ENCODE measurements around the gene CAPZB.

The CAPZB gene

DNA sequence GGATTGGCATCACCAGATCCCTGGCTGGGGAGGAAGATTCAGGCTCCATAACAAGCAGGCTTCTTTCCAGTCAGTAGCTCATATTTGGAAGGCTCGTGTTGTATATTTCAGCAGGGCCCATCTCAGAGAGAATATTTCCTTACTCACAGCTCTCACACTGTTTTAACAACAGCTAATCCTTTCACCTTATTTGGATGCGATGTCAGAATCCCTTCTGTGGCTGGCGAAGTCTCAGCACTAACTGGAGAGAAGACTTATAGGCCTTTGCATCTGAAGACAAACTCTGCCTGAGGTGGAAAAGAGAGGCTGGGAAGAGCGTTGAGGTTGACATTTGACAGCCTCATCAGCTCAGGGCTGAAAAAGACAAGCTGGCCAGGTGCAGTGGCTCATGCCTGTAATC lies 47.2 kb upstream of the CAPZB start:
- H3K27ac ChIP-seq (replicated peaks), result no peak overlapping the region
- H3K4me3 ChIP-seq (replicated peaks; ENCODE audit: insufficient read depth, low read length), result no peak overlapping the region
- TF ChIP-seq, protein P1, sequence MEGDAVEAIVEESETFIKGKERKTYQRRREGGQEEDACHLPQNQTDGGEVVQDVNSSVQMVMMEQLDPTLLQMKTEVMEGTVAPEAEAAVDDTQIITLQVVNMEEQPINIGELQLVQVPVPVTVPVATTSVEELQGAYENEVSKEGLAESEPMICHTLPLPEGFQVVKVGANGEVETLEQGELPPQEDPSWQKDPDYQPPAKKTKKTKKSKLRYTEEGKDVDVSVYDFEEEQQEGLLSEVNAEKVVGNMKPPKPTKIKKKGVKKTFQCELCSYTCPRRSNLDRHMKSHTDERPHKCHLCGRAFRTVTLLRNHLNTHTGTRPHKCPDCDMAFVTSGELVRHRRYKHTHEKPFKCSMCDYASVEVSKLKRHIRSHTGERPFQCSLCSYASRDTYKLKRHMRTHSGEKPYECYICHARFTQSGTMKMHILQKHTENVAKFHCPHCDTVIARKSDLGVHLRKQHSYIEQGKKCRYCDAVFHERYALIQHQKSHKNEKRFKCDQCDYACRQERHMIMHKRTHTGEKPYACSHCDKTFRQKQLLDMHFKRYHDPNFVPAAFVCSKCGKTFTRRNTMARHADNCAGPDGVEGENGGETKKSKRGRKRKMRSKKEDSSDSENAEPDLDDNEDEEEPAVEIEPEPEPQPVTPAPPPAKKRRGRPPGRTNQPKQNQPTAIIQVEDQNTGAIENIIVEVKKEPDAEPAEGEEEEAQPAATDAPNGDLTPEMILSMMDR (IDR thresholded peaks at IDR 0.05; ENCODE audit: insufficient read depth, low read length), result no peak
- TF ChIP-seq SPI1 (IDR thresholded peaks at IDR 0.05; ENCODE audit: borderline replicate concordance, low read depth) (no peak), GABPA (IDR thresholded peaks at IDR 0.05; ENCODE audit: low read depth) (no peak), POLR2AphosphoS5 (IDR thresholded peaks at IDR 0.05; ENCODE audit: low read depth) (no peak)
- TF ChIP-seq, protein P2, sequence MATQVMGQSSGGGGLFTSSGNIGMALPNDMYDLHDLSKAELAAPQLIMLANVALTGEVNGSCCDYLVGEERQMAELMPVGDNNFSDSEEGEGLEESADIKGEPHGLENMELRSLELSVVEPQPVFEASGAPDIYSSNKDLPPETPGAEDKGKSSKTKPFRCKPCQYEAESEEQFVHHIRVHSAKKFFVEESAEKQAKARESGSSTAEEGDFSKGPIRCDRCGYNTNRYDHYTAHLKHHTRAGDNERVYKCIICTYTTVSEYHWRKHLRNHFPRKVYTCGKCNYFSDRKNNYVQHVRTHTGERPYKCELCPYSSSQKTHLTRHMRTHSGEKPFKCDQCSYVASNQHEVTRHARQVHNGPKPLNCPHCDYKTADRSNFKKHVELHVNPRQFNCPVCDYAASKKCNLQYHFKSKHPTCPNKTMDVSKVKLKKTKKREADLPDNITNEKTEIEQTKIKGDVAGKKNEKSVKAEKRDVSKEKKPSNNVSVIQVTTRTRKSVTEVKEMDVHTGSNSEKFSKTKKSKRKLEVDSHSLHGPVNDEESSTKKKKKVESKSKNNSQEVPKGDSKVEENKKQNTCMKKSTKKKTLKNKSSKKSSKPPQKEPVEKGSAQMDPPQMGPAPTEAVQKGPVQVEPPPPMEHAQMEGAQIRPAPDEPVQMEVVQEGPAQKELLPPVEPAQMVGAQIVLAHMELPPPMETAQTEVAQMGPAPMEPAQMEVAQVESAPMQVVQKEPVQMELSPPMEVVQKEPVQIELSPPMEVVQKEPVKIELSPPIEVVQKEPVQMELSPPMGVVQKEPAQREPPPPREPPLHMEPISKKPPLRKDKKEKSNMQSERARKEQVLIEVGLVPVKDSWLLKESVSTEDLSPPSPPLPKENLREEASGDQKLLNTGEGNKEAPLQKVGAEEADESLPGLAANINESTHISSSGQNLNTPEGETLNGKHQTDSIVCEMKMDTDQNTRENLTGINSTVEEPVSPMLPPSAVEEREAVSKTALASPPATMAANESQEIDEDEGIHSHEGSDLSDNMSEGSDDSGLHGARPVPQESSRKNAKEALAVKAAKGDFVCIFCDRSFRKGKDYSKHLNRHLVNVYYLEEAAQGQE (IDR thresholded peaks at IDR 0.05; ENCODE audit: insufficient replicate concordance, low read depth), result no peak
- no peaks in the 10 kb centered on the region for H3K27me3 ChIP-seq (ENCODE audit: insufficient read depth, poor library complexity, severe bottlenecking)
- no peak for DNase-seq (ENCODE audit: low read depth in 1 of 2, low spot score in 1 of 2)

DNA sequence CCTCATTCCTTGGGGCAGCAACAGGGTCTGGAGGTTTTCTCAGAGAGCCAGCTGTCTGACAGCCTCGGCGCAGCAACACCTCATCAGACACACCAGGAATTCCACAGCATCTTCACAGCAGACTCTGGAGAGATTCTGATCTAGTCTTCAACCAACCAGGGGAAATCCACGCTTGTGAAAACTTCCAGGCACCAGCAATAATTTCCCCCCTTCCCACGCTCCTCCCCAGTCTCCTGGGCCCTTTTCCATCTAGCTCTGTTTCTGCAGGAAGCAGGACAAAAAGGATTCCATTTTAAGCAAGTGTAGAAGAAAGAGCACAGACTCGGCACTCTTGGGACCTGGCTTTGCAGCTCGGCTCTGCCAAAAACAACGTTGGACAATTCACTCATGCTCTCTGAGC lies 44.3 kb upstream of the CAPZB start:
- H3K27ac ChIP-seq (replicated peaks), result no peak overlapping the region
- no peak for DNase-seq (ENCODE audit: low read depth in 1 of 2, low spot score in 1 of 2)
- no peaks in the 10 kb centered on the region for H3K27me3 ChIP-seq (ENCODE audit: insufficient read depth, poor library complexity, severe bottlenecking)
- TF ChIP-seq GABPA (IDR thresholded peaks at IDR 0.05; ENCODE audit: low read depth), result no peak
- TF ChIP-seq, protein P2 (IDR thresholded peaks at IDR 0.05; ENCODE audit: insufficient replicate concordance, low read depth), result no peak
- TF ChIP-seq, protein P1 (IDR thresholded peaks at IDR 0.05; ENCODE audit: insufficient read depth, low read length), result no peak
- no peak for TF ChIP-seq SPI1 (IDR thresholded peaks at IDR 0.05; ENCODE audit: borderline replicate concordance, low read depth)
- TF ChIP-seq POLR2AphosphoS5 (IDR thresholded peaks at IDR 0.05; ENCODE audit: low read depth), result no peak
- no peak overlapping the region for H3K4me3 ChIP-seq (replicated peaks; ENCODE audit: insufficient read depth, low read length)

DNA sequence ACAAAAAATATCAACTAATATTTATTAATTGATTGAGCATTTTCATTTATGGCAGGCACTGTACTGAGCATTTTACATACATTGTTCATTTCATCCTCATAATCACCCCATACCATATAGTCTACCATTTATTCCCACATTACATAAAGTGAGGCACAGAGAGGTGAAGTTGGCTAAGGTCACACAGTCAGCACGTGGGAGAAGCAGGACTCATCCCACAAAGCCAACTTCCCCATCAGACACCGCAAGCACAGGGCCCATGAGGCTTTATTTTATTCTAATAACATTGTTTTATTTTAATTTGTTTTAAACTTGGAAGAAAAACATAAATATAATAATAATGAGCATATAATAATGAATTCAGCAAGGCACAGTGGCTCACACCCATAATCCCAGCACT lies 43.1 kb upstream of the CAPZB start:
- TF ChIP-seq SPI1 (IDR thresholded peaks at IDR 0.05; ENCODE audit: borderline replicate concordance, low read depth) (no peak), POLR2AphosphoS5 (IDR thresholded peaks at IDR 0.05; ENCODE audit: low read depth) (no peak), GABPA (IDR thresholded peaks at IDR 0.05; ENCODE audit: low read depth) (no peak)
- TF ChIP-seq, protein P2 (IDR thresholded peaks at IDR 0.05; ENCODE audit: insufficient replicate concordance, low read depth), result no peak
- TF ChIP-seq, protein P1 (IDR thresholded peaks at IDR 0.05; ENCODE audit: insufficient read depth, low read length), result no peak
- Histone ChIP-seq H3K4me3 (replicated peaks; ENCODE audit: insufficient read depth, low read length) (no peak overlapping the region), H3K27ac (replicated peaks) (no peak overlapping the region), H3K27me3 (ENCODE audit: insufficient read depth, poor library complexity, severe bottlenecking) (no peaks in the 10 kb centered on the region)
- peak in 1 of 2 experiments; percentile 19 for DNase-seq (ENCODE audit: low read depth in 1 of 2, low spot score in 1 of 2)
